CD4-positive, alpha-beta T cell treated with Interleukin-1 beta for 1 hour (primary cell): Measurements from ENCODE around the gene BMPR2.
"Not testable (repeated sequence)": the region's sequence is repeated elsewhere in the genome, so short reads cannot be mapped to it uniquely, and the experiment has no call there.

ENCODE experiments used
- DNase-seq, 2 donors: peaks; one replicate each; pipeline ENCODE4 v3.0.0-alpha.2; 2020 to 2022

Gene BMPR2

DNA sequence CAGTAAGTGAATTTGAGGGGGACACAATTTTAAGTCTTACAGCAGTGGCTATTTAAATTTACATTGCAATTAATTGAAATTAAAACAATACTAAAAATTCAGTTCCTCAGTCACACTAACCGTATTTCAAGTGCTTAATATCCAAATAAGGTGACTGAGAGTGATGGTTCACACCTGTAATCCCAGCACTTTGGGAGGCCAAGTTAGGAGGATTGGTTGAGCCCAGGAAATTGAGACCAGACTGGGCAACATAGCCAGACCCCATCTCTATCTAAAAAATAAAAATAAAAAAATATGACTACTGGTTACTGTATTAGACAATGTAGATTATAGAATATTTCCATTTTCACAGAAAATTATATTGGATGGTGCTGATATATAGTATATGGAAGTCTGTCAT is 79.0 kb downstream of the BMPR2 start:
- no peak for DNase-seq

GRCh38 chr2:202460119-202460518 is 84.0 kb downstream of the BMPR2 start:
- DNase-seq = no peak

DNA sequence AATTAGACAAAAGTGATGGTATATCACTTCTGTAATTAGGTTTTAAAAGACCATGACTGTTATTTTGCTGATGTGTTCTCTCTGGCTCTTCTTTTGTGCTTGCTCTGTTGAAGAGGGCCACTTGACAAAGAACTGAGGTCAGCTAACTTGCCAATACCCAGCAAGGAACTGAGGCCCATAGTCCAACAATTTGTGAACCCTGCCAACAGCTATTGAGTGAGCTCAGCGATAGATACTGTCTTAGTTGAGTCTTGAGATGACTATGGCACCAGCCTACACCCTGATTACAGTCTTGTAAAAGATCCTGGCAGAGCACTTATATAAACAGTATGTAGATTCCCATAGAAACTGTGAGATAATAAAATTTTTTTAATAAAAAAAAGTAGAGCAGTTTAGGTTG is 103.0 kb downstream of the BMPR2 start:
- DNase-seq = no peak

DNA sequence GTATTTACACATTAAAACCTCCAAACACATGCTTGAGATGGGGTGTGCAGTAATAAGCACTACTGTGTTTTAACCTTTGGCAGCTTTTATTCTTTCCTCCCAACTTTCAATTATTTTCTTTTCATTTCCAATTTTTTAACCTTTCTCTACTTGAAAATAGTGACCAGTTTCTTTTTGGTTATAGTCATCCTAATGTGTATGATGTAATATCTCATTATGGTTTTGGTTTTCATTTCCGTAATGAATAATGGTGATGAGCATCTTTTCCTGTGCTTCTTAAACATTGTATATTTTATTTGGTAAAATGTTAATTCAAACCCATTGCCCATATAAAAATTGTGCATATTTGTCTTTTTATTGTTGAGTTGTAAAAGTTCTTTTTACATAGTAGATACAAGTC is 103.5 kb downstream of the BMPR2 start:
- no peak for DNase-seq

GRCh38 chr2:202486351-202486750 is 110.2 kb downstream of the BMPR2 start:
- no peak for DNase-seq

- DNase-seq = no peak
These were observed 112.5 kb downstream of the BMPR2 start for GRCh38 chr2:202488671-202489070.

- no peak for DNase-seq
These were observed 114.4 kb downstream of the BMPR2 start for GRCh38 chr2:202490479-202490878.

GRCh38 chr2:202491514-202491913 is 115.4 kb downstream of the BMPR2 start:
- no peak for DNase-seq

DNA sequence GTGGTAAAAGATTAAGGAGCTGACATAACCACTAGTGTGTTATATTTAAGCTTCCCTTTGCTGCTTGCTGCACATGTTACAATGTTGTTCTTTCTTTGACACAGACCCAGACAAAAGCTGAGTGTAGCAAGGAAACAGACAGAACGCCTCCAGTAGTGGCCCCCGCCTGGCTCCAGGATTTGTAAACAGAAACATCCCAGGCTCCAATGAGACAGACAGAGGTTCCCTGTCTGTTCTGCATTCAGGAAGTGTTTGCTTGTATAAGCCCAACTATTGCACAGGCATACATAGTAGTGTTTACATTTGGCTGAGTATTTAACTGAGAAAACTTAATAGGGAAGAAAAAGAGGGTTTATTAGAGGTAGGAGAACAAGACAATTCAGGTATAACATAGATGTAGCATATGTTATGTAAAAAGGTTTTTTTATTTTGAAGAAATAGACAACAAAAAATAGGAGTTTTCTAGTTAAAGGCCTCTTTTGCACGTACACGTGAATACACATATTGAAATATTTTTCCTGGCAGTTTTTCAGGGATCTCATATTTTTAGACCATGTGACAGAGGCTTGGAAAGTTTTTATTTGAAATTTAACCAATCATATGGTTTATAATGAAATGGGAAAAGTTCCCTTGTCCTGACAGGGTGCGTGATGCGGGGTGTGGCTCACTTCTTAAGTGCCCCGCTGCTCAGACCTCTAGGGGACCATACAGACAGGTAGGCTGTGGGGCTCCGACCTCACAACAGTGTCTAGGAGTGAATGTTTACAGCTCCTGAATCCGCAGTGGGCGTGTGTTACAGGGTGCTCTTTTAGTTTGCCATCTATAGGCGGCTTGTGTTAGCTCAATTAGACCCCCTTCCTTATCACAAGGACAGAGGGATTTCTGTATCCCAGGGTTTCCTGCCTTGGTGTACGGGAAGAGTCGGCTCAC is 118.4 kb downstream of the BMPR2 start:
- no peak for DNase-seq

GRCh38 chr2:202495230-202495604 is 119.1 kb downstream of the BMPR2 start:
- no peak for DNase-seq

GRCh38 chr2:202496835-202497472 is 120.8 kb downstream of the BMPR2 start:
- not testable (repeated sequence) for DNase-seq

GRCh38 chr2:202497473-202497866 is 121.3 kb downstream of the BMPR2 start:
- not testable (repeated sequence) for DNase-seq

- DNase-seq = not testable (repeated sequence)
These were observed 123.7 kb downstream of the BMPR2 start for GRCh38 chr2:202499841-202500240.

- DNase-seq = not testable (repeated sequence)
These were observed 127.1 kb downstream of the BMPR2 start for GRCh38 chr2:202503276-202503675.

- DNase-seq = no peak
These were observed 132.6 kb downstream of the BMPR2 start for GRCh38 chr2:202508686-202509085.

GRCh38 chr2:202510911-202511310 is 134.8 kb downstream of the BMPR2 start:
- DNase-seq = no peak

DNA sequence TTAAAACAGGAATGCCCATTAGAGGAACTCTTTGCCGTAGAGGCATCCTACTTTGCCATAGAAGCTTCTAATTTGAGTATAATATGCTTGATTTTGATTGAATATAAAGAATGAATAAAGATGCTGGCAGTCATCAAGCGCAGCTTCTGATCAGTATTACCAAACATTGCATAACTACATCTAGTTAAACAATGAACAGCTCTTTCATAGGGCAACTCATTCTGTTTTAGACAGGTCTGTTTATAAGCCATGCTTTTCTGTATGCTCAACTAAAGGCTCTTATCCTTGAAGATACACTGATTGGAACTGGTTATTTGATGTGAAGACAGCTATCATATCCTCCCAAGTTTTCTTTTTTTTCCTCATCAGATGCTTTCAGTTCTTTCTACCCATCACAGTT is 136.0 kb downstream of the BMPR2 start:
- DNase-seq = no peak

GRCh38 chr2:202514732-202515131 is 138.6 kb downstream of the BMPR2 start:
- DNase-seq = no peak

- no peak for DNase-seq
These were observed 143.3 kb downstream of the BMPR2 start for GRCh38 chr2:202519453-202519852.

DNA sequence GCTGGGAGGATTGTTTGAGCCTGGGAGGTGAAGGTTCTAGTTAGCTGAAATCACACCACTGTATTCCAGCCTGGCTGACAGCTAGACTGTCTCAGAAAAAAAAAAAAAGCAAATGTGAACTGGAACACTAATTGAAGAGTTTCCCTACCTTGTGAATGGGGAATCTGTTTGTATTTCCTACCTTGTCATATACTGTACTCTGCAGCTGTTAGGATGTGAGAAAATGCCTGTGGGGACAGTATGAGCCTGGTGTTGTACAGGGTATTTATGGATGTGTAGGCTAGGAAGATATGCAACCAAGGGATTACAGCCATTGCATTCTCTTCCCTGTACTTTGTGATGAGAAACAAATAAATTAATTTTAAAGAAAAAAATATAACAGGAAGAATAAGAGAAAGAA is 145.3 kb downstream of the BMPR2 start:
- DNase-seq = no peak

- DNase-seq = no peak
These were observed 153.3 kb downstream of the BMPR2 start for GRCh38 chr2:202529389-202529788.

GRCh38 chr2:202530038-202530437 is 153.9 kb downstream of the BMPR2 start:
- DNase-seq = no peak

DNA sequence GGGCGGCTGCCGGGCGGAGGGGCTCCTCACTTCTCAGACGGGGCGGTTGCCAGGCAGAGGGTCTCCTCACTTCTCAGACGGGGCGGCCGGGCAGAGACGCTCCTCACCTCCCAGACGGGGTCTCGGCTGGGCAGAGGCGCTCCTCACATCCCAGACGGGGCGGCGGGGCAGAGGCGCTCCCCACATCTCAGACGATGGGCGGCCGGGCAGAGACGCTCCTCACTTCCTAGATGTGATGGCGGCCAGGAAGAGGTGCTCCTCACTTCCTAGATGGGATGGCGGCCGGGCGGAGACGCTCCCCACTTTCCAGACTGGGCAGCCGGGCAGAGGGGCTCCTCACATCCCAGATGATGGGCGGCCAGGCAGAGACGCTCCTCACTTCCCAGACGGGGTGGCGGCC is 159.2 kb downstream of the BMPR2 start:
- DNase-seq = not testable (repeated sequence)

- DNase-seq = no peak
These were observed 165.0 kb downstream of the BMPR2 start for GRCh38 chr2:202541137-202541536.
